MM.1S (cell line): ENCODE measurements around the gene MCL1.

ENCODE experiments used
- EZH2 ChIP-seq: fragments of 300-600 bp; sonication (generic); optimal IDR thresholded peaks from 2 replicates; pipeline ENCODE3; 2017; ENCODE audit warnings: low read depth, mild to moderate bottlenecking, antibody characterized with exemption, low read length, mixed read lengths
- TF ChIP-seq, protein P1 (sequence below): fragments of 300-600 bp; sonication (generic); IDR thresholded peaks from 2 replicates; pipeline ENCODE4 v1.5.1; 2016; ENCODE audit warnings: antibody characterized with exemption, low read length, mixed read lengths

GRCh38 chr1:150564051-150564991 is 15.1 kb downstream of the MCL1 start:
- TF ChIP-seq, protein P1, sequence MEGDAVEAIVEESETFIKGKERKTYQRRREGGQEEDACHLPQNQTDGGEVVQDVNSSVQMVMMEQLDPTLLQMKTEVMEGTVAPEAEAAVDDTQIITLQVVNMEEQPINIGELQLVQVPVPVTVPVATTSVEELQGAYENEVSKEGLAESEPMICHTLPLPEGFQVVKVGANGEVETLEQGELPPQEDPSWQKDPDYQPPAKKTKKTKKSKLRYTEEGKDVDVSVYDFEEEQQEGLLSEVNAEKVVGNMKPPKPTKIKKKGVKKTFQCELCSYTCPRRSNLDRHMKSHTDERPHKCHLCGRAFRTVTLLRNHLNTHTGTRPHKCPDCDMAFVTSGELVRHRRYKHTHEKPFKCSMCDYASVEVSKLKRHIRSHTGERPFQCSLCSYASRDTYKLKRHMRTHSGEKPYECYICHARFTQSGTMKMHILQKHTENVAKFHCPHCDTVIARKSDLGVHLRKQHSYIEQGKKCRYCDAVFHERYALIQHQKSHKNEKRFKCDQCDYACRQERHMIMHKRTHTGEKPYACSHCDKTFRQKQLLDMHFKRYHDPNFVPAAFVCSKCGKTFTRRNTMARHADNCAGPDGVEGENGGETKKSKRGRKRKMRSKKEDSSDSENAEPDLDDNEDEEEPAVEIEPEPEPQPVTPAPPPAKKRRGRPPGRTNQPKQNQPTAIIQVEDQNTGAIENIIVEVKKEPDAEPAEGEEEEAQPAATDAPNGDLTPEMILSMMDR: no peak
- TF ChIP-seq EZH2: no peak
